OCI-LY7 (cell line): ENCODE measurements around the gene ST8SIA5. TPM values are rescaled to one million over a fixed set of nuclear protein-coding genes. Genes with fewer than 3 reads are reported as not detected.

Source experiments
- BruUV-seq: library from RNA; stranded (reverse); fragments of 400-500 nt; replicated peaks from 2 replicates; lab custom pipeline; 2021; lab: Mats Ljungman, UMichigan
- CTCF ChIA-PET: fragments of 300-600 bp; sonication (Branson Sonifier 250); formaldehyde crosslinking; loops from one replicate; lab custom pipeline; 2022; ENCODE audit warnings: antibody characterized with exemption; ENCODE audit not compliant: unreplicated experiment; lab: Charles Lee
- POLR2A ChIA-PET: fragments of 300-600 bp; sonication (Branson Sonifier 250); formaldehyde crosslinking; loops from one replicate; lab custom pipeline; 2022; ENCODE audit warnings: antibody characterized with exemption; lab: Charles Lee
- DNase-seq: peaks from one replicate; pipeline ENCODE4 v3.0.0-alpha.2; 2015; ENCODE audit warnings: low spot score
- H2AFZ ChIP-seq: fragments of 200-600 bp; sonication (generic), shearing (Covaris generic); 2 replicates; pipeline ENCODE4 v1.6.1; 2014; ENCODE audit warnings: mild to moderate bottlenecking, antibody characterized with exemption, low read length, moderate library complexity
- H3K27ac ChIP-seq: fragments of 200-600 bp; sonication (generic); 2 replicates; pipeline ENCODE4 v1.5.1; 2014; ENCODE audit warnings: mixed run types, low read depth, mild to moderate bottlenecking, moderate library complexity, low read length, inconsistent platforms; ENCODE audit not compliant: poor library complexity, severe bottlenecking
- H3K36me3 ChIP-seq: fragments of 200-600 bp; sonication (generic); 2 replicates; pipeline ENCODE4 v1.6.1; 2014; ENCODE audit warnings: mild to moderate bottlenecking, antibody characterized with exemption, low read length, moderate library complexity, mixed read lengths; ENCODE audit not compliant: insufficient read depth
- H3K4me1 ChIP-seq: fragments of 200-600 bp; sonication (generic); 2 replicates; pipeline ENCODE4 v1.5.1; 2014; ENCODE audit warnings: mild to moderate bottlenecking, low read length; ENCODE audit not compliant: insufficient read depth, poor library complexity, severe bottlenecking
- H3K4me2 ChIP-seq: fragments of 200-600 bp; sonication (generic); 2 replicates; pipeline ENCODE4 v1.6.1; 2014; ENCODE audit warnings: mild to moderate bottlenecking, low read length
- H3K4me3 ChIP-seq: fragments of 200-600 bp; sonication (generic); 2 replicates; pipeline ENCODE4 v1.5.1; 2014; ENCODE audit warnings: mild to moderate bottlenecking, low read depth, low read length; ENCODE audit not compliant: poor library complexity, severe bottlenecking
- H3K79me2 ChIP-seq: fragments of 200-600 bp; sonication (generic); 2 replicates; pipeline ENCODE4 v1.6.1; 2016; ENCODE audit warnings: low read depth, mild to moderate bottlenecking, low read length, moderate library complexity, mixed read lengths; ENCODE audit not compliant: insufficient read depth
- H3K9me2 ChIP-seq: fragments of 200-600 bp; sonication (generic); 2 replicates; pipeline ENCODE4 v1.6.1; 2016; ENCODE audit warnings: mild to moderate bottlenecking, low read length, mixed read lengths; ENCODE audit not compliant: insufficient read depth
- H3K9me3 ChIP-seq: fragments of 200-600 bp; sonication (generic); 2 replicates; pipeline ENCODE4 v1.6.1; 2014; ENCODE audit warnings: mild to moderate bottlenecking, mixed run types, low read length, mixed read lengths
- H4K20me1 ChIP-seq: fragments of 200-600 bp; sonication (generic); 2 replicates; pipeline ENCODE4 v1.6.1; 2014; ENCODE audit warnings: mild to moderate bottlenecking, antibody characterized with exemption, low read length, moderate library complexity, mixed read lengths; ENCODE audit not compliant: insufficient read depth
- CTCF ChIP-seq: fragments of 200-600 bp; sonication (generic); conservative IDR thresholded peaks from 2 replicates; pipeline ENCODE4 v1.5.1; 2014; ENCODE audit warnings: mild to moderate bottlenecking, antibody characterized with exemption, low read length, moderate library complexity, mixed read lengths
- EZH2phosphoT487 ChIP-seq: fragments of 200-600 bp; sonication (generic); IDR thresholded peaks from 2 replicates; pipeline ENCODE4 v1.6.1; 2018; ENCODE audit warnings: low read depth, borderline replicate concordance, mild to moderate bottlenecking, mixed run types, antibody characterized with exemption, low read length, moderate library complexity, mixed read lengths
- intact Hi-C: fragments of 100-400 bp; cut with micrococcal nuclease; formaldehyde crosslinking; loops from one replicate; pipeline ENCODE4 v1.10.0; 2022; ENCODE audit not compliant: unreplicated experiment
- total RNA-seq, 2 experiments: library from RNA; depleted of rRNA in 1 of 2; stranded (reverse); fragments of >200 nt in 1 of 2; shearing (Covaris generic) in 1 of 2; gene quantifications; 2 replicates each; pipeline ENCODE4 v1.2.3, GENCODE V29; 2014 to 2022

ST8SIA5 gene
- total RNA-seq, 2 experiments from 2014 or later = 0.28 TPM; not detected in 1

DNA sequence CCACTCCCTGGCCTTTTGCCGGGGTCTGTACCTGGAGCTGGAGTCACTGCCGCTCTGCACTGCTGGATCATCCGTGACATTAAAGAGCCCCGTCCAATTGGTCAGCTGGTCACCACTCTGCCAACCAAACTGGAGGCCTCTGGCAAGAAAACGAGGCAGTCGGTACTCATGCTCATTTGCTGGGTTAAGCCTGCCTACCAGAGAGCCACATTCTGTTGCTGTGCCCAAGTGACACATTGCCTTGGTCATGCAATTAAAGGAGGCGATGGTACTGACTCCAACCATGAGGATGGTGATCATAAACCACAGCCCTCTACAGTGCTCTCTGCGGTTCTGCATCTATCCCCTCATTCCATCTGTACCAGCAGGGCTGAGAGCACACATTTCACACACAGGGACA, 35.5 kb downstream of the ST8SIA5 start:
- H3K79me2 ChIP-seq = no peaks in the 10 kb centered on the region
- POLR2A ChIA-PET = no interaction called here
- no peak for DNase-seq
- intact Hi-C loops = no loop called here
- no peak overlapping the region for H3K27ac ChIP-seq
- H3K9me2 ChIP-seq = no peaks in the 10 kb centered on the region
- no peak overlapping the region for H2AFZ ChIP-seq
- H3K4me2 ChIP-seq = no peak overlapping the region
- TF ChIP-seq CTCF = no peak
- TF ChIP-seq EZH2phosphoT487 = no peak
- CTCF ChIA-PET = no interaction called here
- H3K9me3 ChIP-seq = no peaks in the 10 kb centered on the region
- H3K4me1 ChIP-seq = peaks cover 29% of the 10 kb centered on the region
- no TSS peak for BruUV-seq
- no peaks in the 10 kb centered on the region for H3K36me3 ChIP-seq
- H4K20me1 ChIP-seq = no peaks in the 10 kb centered on the region
- no peak overlapping the region for H3K4me3 ChIP-seq

DNA sequence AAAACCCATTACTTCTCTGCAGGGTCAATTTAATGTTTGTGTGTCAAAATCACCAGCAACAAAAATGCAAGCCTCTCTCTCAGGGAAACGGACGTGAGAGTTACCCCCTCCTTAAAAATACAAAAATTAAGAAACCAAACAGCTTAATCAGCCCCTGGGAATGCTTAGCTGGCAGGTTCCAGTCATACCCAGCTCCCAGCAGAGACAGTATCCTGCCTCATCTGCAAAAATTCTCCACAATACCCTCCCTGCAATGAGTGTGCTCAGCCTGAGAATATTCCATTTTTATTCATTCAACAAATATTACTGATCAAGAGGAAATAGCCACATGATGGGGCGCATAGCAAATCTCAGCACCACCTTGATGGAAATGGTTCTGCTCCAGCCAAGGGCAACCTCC, 36.3 kb downstream of the ST8SIA5 start:
- DNase-seq = no peak
- POLR2A ChIA-PET = no interaction called here
- H3K36me3 ChIP-seq = no peaks in the 10 kb centered on the region
- no peak overlapping the region for H3K4me2 ChIP-seq
- no peak overlapping the region for H3K27ac ChIP-seq
- CTCF ChIA-PET = no interaction called here
- BruUV-seq = no TSS peak
- H3K79me2 ChIP-seq = no peaks in the 10 kb centered on the region
- H3K4me3 ChIP-seq = no peak overlapping the region
- no peaks in the 10 kb centered on the region for H3K9me3 ChIP-seq
- H3K4me1 ChIP-seq = peaks cover 30% of the 10 kb centered on the region
- TF ChIP-seq EZH2phosphoT487 = no peak
- TF ChIP-seq CTCF = no peak
- H4K20me1 ChIP-seq = no peaks in the 10 kb centered on the region
- intact Hi-C loops = no loop called here
- H2AFZ ChIP-seq = no peak overlapping the region
- no peaks in the 10 kb centered on the region for H3K9me2 ChIP-seq

DNA sequence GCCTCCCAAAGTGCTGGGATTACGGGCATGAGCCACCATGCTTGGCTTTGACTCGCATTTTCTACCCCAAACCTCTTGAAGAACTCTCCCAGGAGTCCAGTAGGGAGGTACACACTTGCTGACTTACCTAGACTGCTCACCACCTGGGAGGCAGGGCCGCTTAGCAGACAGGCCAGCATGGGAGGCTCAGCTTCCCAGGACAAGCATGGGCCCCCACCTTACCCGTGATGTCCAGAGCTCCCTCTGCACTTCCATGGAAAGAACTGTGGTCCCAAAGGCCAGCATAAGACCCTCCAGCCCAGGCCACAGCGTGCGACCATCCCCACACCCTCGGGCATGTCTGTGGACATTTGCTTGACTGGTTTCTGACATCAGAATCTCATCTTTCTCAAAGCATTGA, 36.8 kb downstream of the ST8SIA5 start:
- ChIA-PET CTCF (no interaction called here), POLR2A (interaction anchor here (0.6 kb wide), 1 partner anchor 522 kb away, joined by 3 read pairs; no protein-coding TSS in a partner anchor)
- Histone ChIP-seq H2AFZ (no peak overlapping the region), H3K4me2 (no peak overlapping the region), H3K4me1 (peaks cover 32% of the 10 kb centered on the region), H3K36me3 (no peaks in the 10 kb centered on the region), H3K9me3 (no peaks in the 10 kb centered on the region), H3K9me2 (no peaks in the 10 kb centered on the region), H3K79me2 (no peaks in the 10 kb centered on the region), H4K20me1 (no peaks in the 10 kb centered on the region), H3K4me3 (no peak overlapping the region), H3K27ac (no peak overlapping the region)
- intact Hi-C loops = no loop called here
- no TSS peak for BruUV-seq
- no peak for DNase-seq
- TF ChIP-seq CTCF = no peak
- no peak for TF ChIP-seq EZH2phosphoT487
